Parathyroid adenoma (tissue), 2 donors: ENCODE measurements around the gene CPNE5.

Experiments used
- H2AFZ ChIP-seq: fragments of 300-600 bp; sonication (generic); one replicate; pipeline ENCODE4 v1.7.0; 2017; ENCODE audit warnings: antibody characterized with exemption, mild to moderate bottlenecking
- H3K27ac ChIP-seq: fragments of 300-600 bp; sonication (generic); one replicate; pipeline ENCODE4 v1.7.0; 2017
- H3K27me3 ChIP-seq: fragments of 300-600 bp; sonication (generic); one replicate; pipeline ENCODE4 v1.7.0; 2017; ENCODE audit warnings: low read length; ENCODE audit not compliant: control insufficient read depth, insufficient read depth
- H3K36me3 ChIP-seq: fragments of 300-600 bp; sonication (generic); one replicate; pipeline ENCODE4 v1.7.0; 2017; ENCODE audit warnings: low read length; ENCODE audit not compliant: control insufficient read depth, insufficient read depth
- H3K4me1 ChIP-seq: fragments of 300-600 bp; sonication (generic); one replicate; pipeline ENCODE4 v1.7.0; 2017; ENCODE audit warnings: control low read depth
- H3K4me2 ChIP-seq: fragments of 300-600 bp; sonication (generic); one replicate; pipeline ENCODE4 v1.7.0; 2017; ENCODE audit warnings: low read length
- H3K4me3 ChIP-seq: fragments of 300-600 bp; sonication (generic); one replicate; pipeline ENCODE4 v1.7.0; 2017; ENCODE audit warnings: low read depth, low read length
- H3K79me2 ChIP-seq: fragments of 300-600 bp; sonication (generic); one replicate; pipeline ENCODE4 v1.7.0; 2017; ENCODE audit warnings: control low read depth
- H3K9ac ChIP-seq: fragments of 300-600 bp; sonication (generic); one replicate; pipeline ENCODE4 v1.7.0; 2017; ENCODE audit warnings: mild to moderate bottlenecking
- H3K9me3 ChIP-seq: fragments of 300-600 bp; sonication (generic); one replicate; pipeline ENCODE4 v1.7.0; 2017; ENCODE audit warnings: low read length; ENCODE audit not compliant: control insufficient read depth
- CTCF ChIP-seq: fragments of 300-600 bp; sonication (generic); IDR thresholded peaks from one replicate; pipeline ENCODE4 v1.7.0; 2017; ENCODE audit warnings: antibody characterized with exemption, mild to moderate bottlenecking
- donor health status: primary hyperparathyroidism.

The CPNE5 gene

DNA sequence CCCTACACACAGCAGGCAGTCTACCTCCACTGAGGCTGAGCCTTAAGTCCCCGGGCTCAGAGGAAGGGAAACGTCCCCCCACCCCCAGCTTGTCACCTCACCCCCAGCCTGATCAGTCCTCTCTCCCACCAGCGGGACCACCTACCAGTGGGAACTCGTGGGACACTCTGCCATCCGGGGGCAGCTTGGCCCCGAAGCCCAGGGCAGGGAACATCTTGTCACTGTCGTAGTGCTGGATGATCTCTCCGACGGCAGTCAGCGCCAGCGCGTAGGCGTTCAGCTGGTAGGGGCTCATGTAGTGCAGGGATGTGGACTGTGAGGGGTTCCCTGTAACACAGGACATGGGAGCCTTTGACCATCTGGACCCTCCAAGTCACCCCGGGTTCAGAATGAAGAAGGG lies 93.0 kb downstream of the CPNE5 start:
- Histone ChIP-seq H3K9ac (no peak overlapping the region), H3K4me1 (no peaks in the 10 kb centered on the region), H3K27ac (no peak overlapping the region), H3K36me3 (no peaks in the 10 kb centered on the region), H3K4me2 (no peak overlapping the region), H3K9me3 (no peaks in the 10 kb centered on the region), H3K79me2 (no peaks in the 10 kb centered on the region), H2AFZ (no peak overlapping the region), H3K27me3 (no peaks in the 10 kb centered on the region), H3K4me3 (no peak overlapping the region)
- TF ChIP-seq CTCF, result no peak

DNA sequence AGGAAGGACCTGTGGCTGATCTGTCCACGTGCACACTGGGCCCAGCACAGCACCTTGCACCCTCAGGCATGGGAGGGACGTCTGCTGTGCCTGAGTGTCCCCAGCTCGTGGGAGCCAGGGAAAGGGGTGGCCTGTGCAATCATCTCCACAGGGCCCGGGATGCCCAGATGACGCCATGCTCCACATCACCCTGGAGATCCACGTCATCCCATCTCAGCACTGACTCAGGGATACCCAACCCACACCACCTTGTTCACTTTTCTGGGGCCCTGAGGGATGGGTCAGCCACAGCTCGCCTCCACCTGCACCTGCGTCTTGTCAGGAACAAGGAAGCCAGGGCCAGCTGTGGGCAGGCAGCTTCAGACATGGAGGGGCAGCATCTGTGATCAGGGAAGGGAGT lies 93.4 kb downstream of the CPNE5 start:
- TF ChIP-seq CTCF, result no peak
- H3K9ac ChIP-seq, result no peak overlapping the region
- H2AFZ ChIP-seq, result no peak overlapping the region
- H3K79me2 ChIP-seq, result no peaks in the 10 kb centered on the region
- H3K4me1 ChIP-seq, result no peaks in the 10 kb centered on the region
- no peak overlapping the region for H3K4me3 ChIP-seq
- H3K36me3 ChIP-seq, result no peaks in the 10 kb centered on the region
- no peak overlapping the region for H3K27ac ChIP-seq
- no peaks in the 10 kb centered on the region for H3K9me3 ChIP-seq
- no peaks in the 10 kb centered on the region for H3K27me3 ChIP-seq
- H3K4me2 ChIP-seq, result no peak overlapping the region

DNA sequence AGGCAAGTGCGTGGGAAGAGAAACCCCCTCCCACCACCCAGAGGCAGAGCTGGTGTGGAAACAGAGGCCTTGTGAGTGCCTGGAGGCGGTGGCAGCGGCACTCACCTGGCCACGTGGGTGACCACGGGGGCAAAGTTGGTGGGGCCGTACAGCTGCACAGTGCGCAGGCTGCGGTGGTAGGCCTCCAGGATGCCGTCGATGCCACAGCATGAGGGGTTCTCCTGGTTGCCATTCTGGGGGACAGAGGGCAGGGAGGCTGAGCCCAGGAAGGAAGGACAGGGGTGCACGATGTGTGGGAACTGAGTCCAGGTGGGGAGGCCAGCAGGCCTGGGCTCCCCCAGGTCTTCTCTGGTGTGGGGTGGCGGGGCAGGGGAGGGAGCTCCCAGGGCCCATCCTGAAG lies 94.0 kb downstream of the CPNE5 start:
- Histone ChIP-seq H3K9ac (no peak overlapping the region), H3K4me2 (no peak overlapping the region), H3K4me1 (no peaks in the 10 kb centered on the region), H2AFZ (no peak overlapping the region), H3K27ac (no peak overlapping the region), H3K27me3 (no peaks in the 10 kb centered on the region), H3K79me2 (no peaks in the 10 kb centered on the region), H3K36me3 (no peaks in the 10 kb centered on the region), H3K4me3 (no peak overlapping the region), H3K9me3 (no peaks in the 10 kb centered on the region)
- TF ChIP-seq CTCF, result no peak

- Histone ChIP-seq H3K4me3 (no peak overlapping the region), H3K9ac (no peak overlapping the region), H3K4me2 (no peak overlapping the region)
Measured at GRCh38 chr6:36744304-36744673, 95.0 kb downstream of the CPNE5 start.

More at GRCh38 chr6:36744304-36744673, 95.0 kb downstream of the CPNE5 start:
- Histone ChIP-seq H3K27ac (no peak overlapping the region), H3K27me3 (no peaks in the 10 kb centered on the region), H3K79me2 (no peaks in the 10 kb centered on the region), H3K9me3 (no peaks in the 10 kb centered on the region), H3K36me3 (no peaks in the 10 kb centered on the region), H2AFZ (no peak overlapping the region), H3K4me1 (no peaks in the 10 kb centered on the region)
- TF ChIP-seq CTCF, result no peak
